GM12878 (cell line): Measurements from ENCODE around the gene CAPN7. TPM values are rescaled to one million over a fixed set of nuclear protein-coding genes. Genes with fewer than 3 reads are reported as not detected.

Source experiments
- CEBPB ChIP-seq, 2 experiments: fragments of 150-350 bp in 1 of 2; IDR thresholded peaks; 2 replicates each; pipeline ENCODE4 v1.6.1; 2012 to 2014; ENCODE audit warnings: low read depth in 2 of 2, low read length in 2 of 2, borderline replicate concordance in 1 of 2, inconsistent platforms in 1 of 2
- CHD2 ChIP-seq: IDR thresholded peaks from 2 replicates; pipeline ENCODE4 v1.6.1; 2011; ENCODE audit warnings: low read depth, low read length, improper control_type of control experiment, borderline replicate concordance
- GATAD2B ChIP-seq: fragments of 450-650 bp; conservative IDR thresholded peaks from 2 replicates; pipeline ENCODE4 v1.6.1; 2017; ENCODE audit warnings: low read depth, mild to moderate bottlenecking, moderate library complexity
- IRF3 ChIP-seq: fragments of 450-650 bp; IDR thresholded peaks from 2 replicates; pipeline ENCODE4 v1.6.1; 2014; ENCODE audit warnings: mild to moderate bottlenecking
- NR2C1 ChIP-seq: fragments of 450-650 bp; IDR thresholded peaks from 2 replicates; pipeline ENCODE4 v1.6.1; 2017; ENCODE audit warnings: antibody characterized with exemption, mild to moderate bottlenecking, moderate library complexity
- NR2C2 ChIP-seq: IDR thresholded peaks from 2 replicates; pipeline ENCODE4 v1.6.1; 2011; ENCODE audit warnings: borderline replicate concordance, low read depth; ENCODE audit not compliant: control insufficient read depth, insufficient read length
- SREBF2 ChIP-seq: IDR thresholded peaks from 2 replicates; pipeline ENCODE4 v1.6.1; 2012; ENCODE audit warnings: mild to moderate bottlenecking, low read length
- ZBTB11 ChIP-seq: fragments of 450-650 bp; formaldehyde crosslinking; IDR thresholded peaks from 2 replicates; pipeline ENCODE4 v1.5.0; 2022; ENCODE audit warnings: mild to moderate bottlenecking, missing genetic modification characterization
- ZNF217 ChIP-seq: fragments of 450-650 bp; IDR thresholded peaks from 2 replicates; pipeline ENCODE4 v1.6.1; 2017; ENCODE audit warnings: antibody characterized with exemption, mild to moderate bottlenecking
- polyA plus RNA-seq, 11 experiments: library from polyadenylated mRNA; depleted of rRNA in 4 of 11; unstranded in 6 of 11; stranded (reverse) in 5 of 11; fragments of >200 nt; fragmentation: Nextera tagmentation in 4 of 11; fragmentation: Illumina TruSeq in 1 of 11; extraction: Ambion mirVana in 4 of 11; extraction: Trizol in 1 of 11; gene quantifications; 1 replicate in 1 of 11; 2 replicates in 10 of 11; pipeline versions ENCODE4 v1.2.1 to v1.2.3, GENCODE V29; 2011 to 2016; ENCODE audit warnings: inconsistent platforms in 2 of 11, missing spikeins in 2 of 11, low read depth in 1 of 11
- total RNA-seq, 4 experiments: library from RNA; depleted of rRNA in 3 of 4; stranded (reverse); fragments of >200 nt in 3 of 4; fragmentation: Illumina TruSeq in 1 of 4; extraction: Trizol in 1 of 4; gene quantifications; 2 replicates each; pipeline versions ENCODE4 v1.2.1 to v1.2.3, GENCODE V29; 2013 to 2021

CAPN7 gene
- total and polyA plus RNA-seq, 10 of the 15 experiments (the other 5 are each of a cell fraction or from before 2014, with no cell fraction given): 5.3 to 27.0 (median 18.2) TPM

GRCh38 chr3:15301761-15302160 is 95.7 kb downstream of the CAPN7 start (continued):
- TF ChIP-seq ZBTB11 (no peak), SREBF2 (no peak), NR2C1 (no peak), IRF3 (no peak), CEBPB (IDR thresholded peaks at IDR 0.05; ENCODE audit: borderline replicate concordance in 1 of 2, low read depth in 2 of 2, low read length in 2 of 2) (no peak), CHD2 (no peak), NR2C2 (no peak), ZNF217 (no peak), GATAD2B (no peak)

Other genes starting within 250 kb of the CAPN7 start
- gene MRPS25, start 140.9 kb upstream of the CAPN7 start, total RNA-seq (2014; rRNA removed): 51.5 and 58.9 TPM in 2 replicates
- gene MRPS25, start 140.9 kb upstream of the CAPN7 start, total RNA-seq (2014; rRNA removed; fragmentation: Illumina TruSeq; extraction: Trizol): 37.3 and 37.9 TPM in 2 replicates
- gene MRPS25, start 140.9 kb upstream of the CAPN7 start, total RNA-seq (2021): 72.5 and 76.2 TPM in 2 replicates
- 66.0 and 72.9 TPM in 2 replicates for gene MRPS25, start 140.9 kb upstream of the CAPN7 start, polyA plus RNA-seq (2011; rRNA removed)
- 47.7 and 51.2 TPM in 2 replicates for gene MRPS25, start 140.9 kb upstream of the CAPN7 start, polyA plus RNA-seq (2014; fragmentation: Illumina TruSeq; extraction: Trizol)
- 10 to 100 TPM; 17.0 to 43.6 TPM for gene MRPS25, start 140.9 kb upstream of the CAPN7 start, polyA plus RNA-seq (2014; fragmentation: Nextera tagmentation; extraction: Ambion mirVana)
- gene MRPS25, start 140.9 kb upstream of the CAPN7 start, polyA plus RNA-seq (2014; rRNA removed): 79.7 and 83.9 TPM in 2 replicates
- 100 to 1,000 TPM; 112 to 114 TPM for gene MRPS25, start 140.9 kb upstream of the CAPN7 start, polyA plus RNA-seq (2016; fragmentation: Nextera tagmentation; extraction: Ambion mirVana)
- gene RBSN, start 107.1 kb upstream of the CAPN7 start, total RNA-seq (2014; rRNA removed): 12.0 and 13.8 TPM in 2 replicates
- 10.2 and 11.0 TPM in 2 replicates for gene RBSN, start 107.1 kb upstream of the CAPN7 start, total RNA-seq (2014; rRNA removed; fragmentation: Illumina TruSeq; extraction: Trizol)
- gene RBSN, start 107.1 kb upstream of the CAPN7 start, total RNA-seq (2021): 10.7 and 11.9 TPM in 2 replicates
- gene RBSN, start 107.1 kb upstream of the CAPN7 start, polyA plus RNA-seq (2011; rRNA removed): 10.9 and 11.1 TPM in 2 replicates
- 7.8 and 8.4 TPM in 2 replicates for gene RBSN, start 107.1 kb upstream of the CAPN7 start, polyA plus RNA-seq (2014; fragmentation: Illumina TruSeq; extraction: Trizol)
- 1 to 10 TPM; 2.0 to 2.1 TPM for gene RBSN, start 107.1 kb upstream of the CAPN7 start, polyA plus RNA-seq (2014; fragmentation: Nextera tagmentation; extraction: Ambion mirVana)
- 7.2 and 7.4 TPM in 2 replicates for gene RBSN, start 107.1 kb upstream of the CAPN7 start, polyA plus RNA-seq (2014; rRNA removed)
- 10 to 100 TPM; 13.4 to 17.5 TPM for gene RBSN, start 107.1 kb upstream of the CAPN7 start, polyA plus RNA-seq (2016; fragmentation: Nextera tagmentation; extraction: Ambion mirVana)
- 37.9 and 41.0 TPM in 2 replicates for gene SH3BP5, start 126.3 kb downstream of the CAPN7 start, total RNA-seq (2014; rRNA removed)
- gene SH3BP5, start 126.3 kb downstream of the CAPN7 start, total RNA-seq (2014; rRNA removed; fragmentation: Illumina TruSeq; extraction: Trizol): 45.6 and 46.5 TPM in 2 replicates
- gene SH3BP5, start 126.3 kb downstream of the CAPN7 start, total RNA-seq (2021): 60.5 and 64.6 TPM in 2 replicates
- 82.9 and 94.0 TPM in 2 replicates for gene SH3BP5, start 126.3 kb downstream of the CAPN7 start, polyA plus RNA-seq (2011; rRNA removed)
- 87.5 and 94.9 TPM in 2 replicates for gene SH3BP5, start 126.3 kb downstream of the CAPN7 start, polyA plus RNA-seq (2014; fragmentation: Illumina TruSeq; extraction: Trizol)
- 10 to 100 TPM; 14.9 to 33.8 TPM for gene SH3BP5, start 126.3 kb downstream of the CAPN7 start, polyA plus RNA-seq (2014; fragmentation: Nextera tagmentation; extraction: Ambion mirVana)
- gene SH3BP5, start 126.3 kb downstream of the CAPN7 start, polyA plus RNA-seq (2014; rRNA removed): 71.1 and 74.0 TPM in 2 replicates
- 10 to 100 TPM; 29.9 to 35.4 TPM for gene SH3BP5, start 126.3 kb downstream of the CAPN7 start, polyA plus RNA-seq (2016; fragmentation: Nextera tagmentation; extraction: Ambion mirVana)
- gene METTL6, start 221.3 kb downstream of the CAPN7 start, total RNA-seq (2014; rRNA removed): 13.8 and 17.2 TPM in 2 replicates
- 22.1 and 25.9 TPM in 2 replicates for gene METTL6, start 221.3 kb downstream of the CAPN7 start, total RNA-seq (2014; rRNA removed; fragmentation: Illumina TruSeq; extraction: Trizol)
- gene METTL6, start 221.3 kb downstream of the CAPN7 start, total RNA-seq (2021): 11.7 and 14.4 TPM in 2 replicates
- 21.2 and 26.0 TPM in 2 replicates for gene METTL6, start 221.3 kb downstream of the CAPN7 start, polyA plus RNA-seq (2011; rRNA removed)
- gene METTL6, start 221.3 kb downstream of the CAPN7 start, polyA plus RNA-seq (2014; fragmentation: Illumina TruSeq; extraction: Trizol): 21.5 and 29.3 TPM in 2 replicates
- 10 to 100 TPM; 27.4 to 29.6 TPM for gene METTL6, start 221.3 kb downstream of the CAPN7 start, polyA plus RNA-seq (2014; fragmentation: Nextera tagmentation; extraction: Ambion mirVana)
- 17.0 and 19.1 TPM in 2 replicates for gene METTL6, start 221.3 kb downstream of the CAPN7 start, polyA plus RNA-seq (2014; rRNA removed)
- gene METTL6, start 221.3 kb downstream of the CAPN7 start, polyA plus RNA-seq (2016; fragmentation: Nextera tagmentation; extraction: Ambion mirVana): 10 to 100 TPM; 16.3 to 20.3 TPM
- gene EAF1, start 221.4 kb downstream of the CAPN7 start, total RNA-seq (2014; rRNA removed): 20.4 and 21.6 TPM in 2 replicates
- gene EAF1, start 221.4 kb downstream of the CAPN7 start, total RNA-seq (2014; rRNA removed; fragmentation: Illumina TruSeq; extraction: Trizol): 16.1 and 16.5 TPM in 2 replicates
- 15.8 and 17.2 TPM in 2 replicates for gene EAF1, start 221.4 kb downstream of the CAPN7 start, total RNA-seq (2021)
- gene EAF1, start 221.4 kb downstream of the CAPN7 start, polyA plus RNA-seq (2011; rRNA removed): 21.3 and 24.6 TPM in 2 replicates
- gene EAF1, start 221.4 kb downstream of the CAPN7 start, polyA plus RNA-seq (2014; fragmentation: Illumina TruSeq; extraction: Trizol): 16.0 and 18.7 TPM in 2 replicates
- gene EAF1, start 221.4 kb downstream of the CAPN7 start, polyA plus RNA-seq (2014; fragmentation: Nextera tagmentation; extraction: Ambion mirVana): 1 to 10 TPM; 6.8 to 9.2 TPM
- 15.4 and 16.4 TPM in 2 replicates for gene EAF1, start 221.4 kb downstream of the CAPN7 start, polyA plus RNA-seq (2014; rRNA removed)
- gene EAF1, start 221.4 kb downstream of the CAPN7 start, polyA plus RNA-seq (2016; fragmentation: Nextera tagmentation; extraction: Ambion mirVana): 10 to 100 TPM; 12.7 to 13.0 TPM